Astrocyte (in vitro differentiated cells and primary cell): Measurements from ENCODE around the gene NR2F1. TPM values are rescaled to one million over a fixed set of nuclear protein-coding genes. Genes with fewer than 3 reads are reported as not detected.

Source experiments
- DNase-seq: peaks from one replicate; pipeline ENCODE4 v3.0.0-alpha.2; 2010; ENCODE audit warnings: low read depth
- FAIRE-seq: peaks from 2 replicates; lab custom pipeline; 2011; peaks lifted over from hg19 to GRCh38; lab: Jason Lieb, UNC
- H2AFZ ChIP-seq: 2 replicates; pipeline ENCODE4 v1.6.0; 2012; ENCODE audit warnings: low read depth, low read length, inconsistent platforms
- H3K27ac ChIP-seq: 2 replicates; pipeline ENCODE4 v1.5.1; 2011; ENCODE audit warnings: low read depth, low read length, inconsistent platforms
- H3K27me3 ChIP-seq: 2 replicates; pipeline ENCODE4 v1.6.0; 2011; ENCODE audit warnings: low read length, inconsistent platforms; ENCODE audit not compliant: insufficient read depth
- H3K36me3 ChIP-seq: 2 replicates; pipeline ENCODE4 v1.5.1; 2011; ENCODE audit warnings: low read length, inconsistent platforms; ENCODE audit not compliant: insufficient read depth
- H3K4me1 ChIP-seq: 2 replicates; pipeline ENCODE4 v1.5.1; 2011; ENCODE audit warnings: low read length, inconsistent platforms; ENCODE audit not compliant: insufficient read depth
- H3K4me2 ChIP-seq: 2 replicates; pipeline ENCODE4 v1.6.0; 2012; ENCODE audit warnings: low read length, inconsistent platforms
- H3K4me3 ChIP-seq: 2 replicates; pipeline ENCODE4 v1.5.1; 2011; ENCODE audit warnings: low read depth, mild to moderate bottlenecking, low read length, inconsistent platforms; ENCODE audit not compliant: insufficient read depth
- H3K79me2 ChIP-seq: 2 replicates; pipeline ENCODE4 v1.6.0; 2012; ENCODE audit warnings: mild to moderate bottlenecking, low read length, inconsistent platforms; ENCODE audit not compliant: insufficient read depth
- H3K9ac ChIP-seq: 2 replicates; pipeline ENCODE4 v1.6.0; 2012; ENCODE audit warnings: mild to moderate bottlenecking, low read length, inconsistent platforms
- H3K9me3 ChIP-seq: 2 replicates; pipeline ENCODE4 v1.5.1; 2012; ENCODE audit warnings: low read depth, mild to moderate bottlenecking, low read length, inconsistent platforms; ENCODE audit not compliant: insufficient read depth
- H4K20me1 ChIP-seq: 2 replicates; pipeline ENCODE4 v1.6.0; 2012; ENCODE audit warnings: low read length, inconsistent platforms; ENCODE audit not compliant: insufficient read depth
- H3K27ac Mint-ChIP-seq: one replicate; pipeline ENCODE4 v1.8.0; 2021; ENCODE audit warnings: mild to moderate bottlenecking, mixed read lengths; ENCODE audit not compliant: unreplicated experiment
- H3K27me3 Mint-ChIP-seq: one replicate; pipeline ENCODE4 v1.8.0; 2021; ENCODE audit warnings: low read depth, mixed read lengths; ENCODE audit not compliant: unreplicated experiment
- H3K36me3 Mint-ChIP-seq: one replicate; pipeline ENCODE4 v1.8.0; 2021; ENCODE audit warnings: low read depth, mixed read lengths; ENCODE audit not compliant: unreplicated experiment
- H3K4me1 Mint-ChIP-seq: one replicate; pipeline ENCODE4 v1.8.0; 2021; ENCODE audit warnings: low read depth, mixed read lengths; ENCODE audit not compliant: unreplicated experiment
- H3K4me3 Mint-ChIP-seq: one replicate; pipeline ENCODE4 v1.8.0; 2021; ENCODE audit warnings: mild to moderate bottlenecking, moderate library complexity, mixed read lengths; ENCODE audit not compliant: unreplicated experiment
- H3K9me3 Mint-ChIP-seq: one replicate; pipeline ENCODE4 v1.8.0; 2021; ENCODE audit warnings: mild to moderate bottlenecking, mixed read lengths; ENCODE audit not compliant: unreplicated experiment
- EZH2 ChIP-seq: IDR thresholded peaks from 2 replicates; pipeline ENCODE4 v1.6.1; 2012; ENCODE audit warnings: mild to moderate bottlenecking, low read length, inconsistent platforms; ENCODE audit not compliant: insufficient read depth
- total RNA-seq: library from RNA; stranded (reverse); gene quantifications from 2 replicates; pipeline ENCODE4 v1.2.1, GENCODE V29; 2021
- TF ChIP-seq, protein P1 (sequence below): IDR thresholded peaks from 2 replicates; pipeline ENCODE4 v1.5.1; 2011; ENCODE audit warnings: low read depth, mild to moderate bottlenecking, inconsistent platforms, low read length, moderate library complexity; ENCODE audit not compliant: insufficient read depth

The NR2F1 gene
- total RNA-seq, 1 donor from 2014 or later: 4.3 TPM

DNA sequence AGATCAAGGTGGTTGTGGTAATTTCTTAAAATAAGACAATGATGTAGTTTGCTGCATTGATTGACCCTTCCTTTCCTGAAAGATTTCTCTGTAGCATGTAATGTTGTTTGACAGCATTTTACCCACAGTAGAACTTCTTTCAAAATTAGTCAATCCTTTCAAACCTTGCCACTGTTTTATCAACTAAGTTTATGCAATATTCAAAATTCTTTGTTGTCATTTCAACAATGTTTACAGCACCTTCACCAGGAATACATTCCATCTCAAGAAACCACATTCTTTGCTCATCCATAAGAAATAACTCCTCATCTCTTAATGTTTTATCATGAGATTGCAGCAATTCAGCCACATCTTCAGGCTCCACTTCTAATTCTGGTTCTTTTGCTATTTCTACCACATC lies 43.8 kb downstream of the NR2F1 start:
- FAIRE-seq (no peak), DNase-seq (no peak)
- H3K9me3 ChIP-seq: no peaks in the 10 kb centered on the region
- Mint-ChIP-seq H3K9me3 (peaks cover 3% of the 10 kb centered on the region), H3K36me3 (peaks cover 2% of the 10 kb centered on the region), H3K27ac (no peak overlapping the region), H3K4me1 (no peaks in the 10 kb centered on the region), H3K27me3 (peaks cover 15% of the 10 kb centered on the region), H3K4me3 (no peak overlapping the region)
- no peaks in the 10 kb centered on the region for H3K36me3 ChIP-seq
- TF ChIP-seq EZH2: no peak
- TF ChIP-seq, protein P1, sequence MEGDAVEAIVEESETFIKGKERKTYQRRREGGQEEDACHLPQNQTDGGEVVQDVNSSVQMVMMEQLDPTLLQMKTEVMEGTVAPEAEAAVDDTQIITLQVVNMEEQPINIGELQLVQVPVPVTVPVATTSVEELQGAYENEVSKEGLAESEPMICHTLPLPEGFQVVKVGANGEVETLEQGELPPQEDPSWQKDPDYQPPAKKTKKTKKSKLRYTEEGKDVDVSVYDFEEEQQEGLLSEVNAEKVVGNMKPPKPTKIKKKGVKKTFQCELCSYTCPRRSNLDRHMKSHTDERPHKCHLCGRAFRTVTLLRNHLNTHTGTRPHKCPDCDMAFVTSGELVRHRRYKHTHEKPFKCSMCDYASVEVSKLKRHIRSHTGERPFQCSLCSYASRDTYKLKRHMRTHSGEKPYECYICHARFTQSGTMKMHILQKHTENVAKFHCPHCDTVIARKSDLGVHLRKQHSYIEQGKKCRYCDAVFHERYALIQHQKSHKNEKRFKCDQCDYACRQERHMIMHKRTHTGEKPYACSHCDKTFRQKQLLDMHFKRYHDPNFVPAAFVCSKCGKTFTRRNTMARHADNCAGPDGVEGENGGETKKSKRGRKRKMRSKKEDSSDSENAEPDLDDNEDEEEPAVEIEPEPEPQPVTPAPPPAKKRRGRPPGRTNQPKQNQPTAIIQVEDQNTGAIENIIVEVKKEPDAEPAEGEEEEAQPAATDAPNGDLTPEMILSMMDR: no peak
- no peaks in the 10 kb centered on the region for H3K27me3 ChIP-seq
- H3K27ac ChIP-seq: no peak overlapping the region
- H3K4me3 ChIP-seq: no peak overlapping the region
- H3K4me2 ChIP-seq: no peak overlapping the region
- no peaks in the 10 kb centered on the region for H4K20me1 ChIP-seq
- H3K4me1 ChIP-seq: peaks cover 5% of the 10 kb centered on the region
- no peaks in the 10 kb centered on the region for H3K79me2 ChIP-seq
- no peak overlapping the region for H2AFZ ChIP-seq
- no peak overlapping the region for H3K9ac ChIP-seq

DNA sequence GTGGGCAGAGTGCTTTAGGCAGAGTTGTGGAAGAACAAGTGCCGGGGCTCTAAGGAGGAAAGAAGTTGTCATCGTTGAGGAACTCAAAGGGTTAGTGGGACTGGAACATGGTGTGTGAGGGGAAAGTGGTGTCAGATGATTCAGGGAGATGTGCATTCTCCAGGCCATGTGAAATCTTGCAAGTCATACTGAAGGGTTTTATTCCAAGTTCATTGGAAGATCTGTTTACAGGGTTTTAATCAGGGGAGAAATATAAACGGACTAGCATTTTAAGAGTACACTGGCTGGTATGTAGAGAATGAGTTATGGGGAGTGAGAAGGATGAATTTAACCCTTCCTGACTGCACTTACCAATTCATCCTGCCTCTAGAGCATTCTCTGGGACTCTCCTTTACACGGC lies 49.3 kb downstream of the NR2F1 start:
- Histone ChIP-seq H3K27ac (no peak overlapping the region), H3K4me3 (no peak overlapping the region), H3K27me3 (no peaks in the 10 kb centered on the region), H3K79me2 (no peaks in the 10 kb centered on the region), H3K4me1 (no peaks in the 10 kb centered on the region), H3K36me3 (no peaks in the 10 kb centered on the region), H3K9me3 (no peaks in the 10 kb centered on the region), H3K4me2 (no peak overlapping the region), H3K9ac (no peak overlapping the region), H4K20me1 (no peaks in the 10 kb centered on the region), H2AFZ (no peak overlapping the region)
- Mint-ChIP-seq H3K27ac (no peak overlapping the region), H3K4me1 (no peaks in the 10 kb centered on the region), H3K27me3 (peaks cover 2% of the 10 kb centered on the region), H3K36me3 (no peaks in the 10 kb centered on the region), H3K9me3 (peaks cover 3% of the 10 kb centered on the region), H3K4me3 (no peak overlapping the region)
- no peak for TF ChIP-seq EZH2
- TF ChIP-seq, protein P1: no peak
- DNase-seq: no peak
- no peak for FAIRE-seq

DNA sequence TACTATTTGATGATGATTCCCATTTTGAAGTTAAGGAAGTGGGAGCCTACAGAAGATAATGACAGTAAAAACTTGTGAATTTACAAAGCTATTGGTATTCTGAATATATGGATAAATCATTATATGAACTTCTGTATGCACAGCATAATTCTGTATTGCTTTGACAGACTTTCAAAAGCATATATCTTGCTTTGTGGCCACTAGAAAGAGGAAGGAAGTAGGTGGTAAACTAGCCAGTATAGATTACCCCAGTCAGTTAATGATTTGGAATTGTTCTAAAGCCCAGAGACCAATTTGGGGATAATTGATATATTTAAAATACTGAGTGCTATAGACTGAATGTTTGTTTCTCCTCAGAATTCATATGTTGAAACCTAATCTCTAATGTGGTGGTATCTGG lies 53.0 kb downstream of the NR2F1 start:
- Histone ChIP-seq H3K4me3 (no peak overlapping the region), H3K27me3 (no peaks in the 10 kb centered on the region), H3K9ac (no peak overlapping the region), H3K27ac (no peak overlapping the region), H3K4me1 (no peaks in the 10 kb centered on the region), H3K79me2 (no peaks in the 10 kb centered on the region), H3K36me3 (no peaks in the 10 kb centered on the region), H2AFZ (no peak overlapping the region), H3K9me3 (no peaks in the 10 kb centered on the region), H4K20me1 (no peaks in the 10 kb centered on the region), H3K4me2 (no peak overlapping the region)
- no peak for DNase-seq
- FAIRE-seq: no peak
- Mint-ChIP-seq H3K36me3 (no peaks in the 10 kb centered on the region), H3K27ac (no peak overlapping the region), H3K4me3 (no peak overlapping the region), H3K9me3 (no peaks in the 10 kb centered on the region), H3K4me1 (no peaks in the 10 kb centered on the region), H3K27me3 (no peaks in the 10 kb centered on the region)
- TF ChIP-seq, protein P1: no peak
- TF ChIP-seq EZH2: no peak
